RWPE2 (cell line): ENCODE measurements around the gene ADAMTSL2.

Experiments used
- ATAC-seq: fragments of 200-7000 bp; cut with Tn5 transposase; 3 replicates; pipeline ENCODE4 v1.9.1; 2021; ENCODE audit warnings: low read depth
- DNase-seq: peaks from one replicate; pipeline ENCODE4 v3.0.0-alpha.2; 2020; ENCODE audit warnings: low spot score
- H3K27ac ChIP-seq: fragments of 450-650 bp; 2 replicates; pipeline ENCODE4 v1.5.1; 2017; ENCODE audit warnings: mild to moderate bottlenecking; ENCODE audit not compliant: poor library complexity, severe bottlenecking
- H3K27me3 ChIP-seq: fragments of 250-450 bp; sonication (Bioruptor Pico); 2 replicates; pipeline ENCODE4 v1.5.1; 2021; ENCODE audit warnings: mild to moderate bottlenecking, moderate library complexity; ENCODE audit not compliant: insufficient read depth, poor library complexity, severe bottlenecking
- H3K36me3 ChIP-seq: fragments of 250-450 bp; sonication (Bioruptor Pico); 2 replicates; pipeline ENCODE4 v1.5.1; 2020; ENCODE audit warnings: low read depth, mild to moderate bottlenecking, moderate library complexity
- H3K4me1 ChIP-seq: fragments of 250-450 bp; sonication (Bioruptor Pico); 2 replicates; pipeline ENCODE4 v1.5.1; 2021; ENCODE audit warnings: mild to moderate bottlenecking, moderate library complexity; ENCODE audit not compliant: insufficient read depth, poor library complexity, severe bottlenecking
- H3K4me3 ChIP-seq: fragments of 250-450 bp; sonication (Bioruptor Pico); 2 replicates; pipeline ENCODE4 v1.5.1; 2021; ENCODE audit warnings: mild to moderate bottlenecking, moderate library complexity; ENCODE audit not compliant: severe bottlenecking
- H3K9me3 ChIP-seq: fragments of 250-450 bp; sonication (Bioruptor Pico); 2 replicates; pipeline ENCODE4 v1.5.1; 2021; ENCODE audit warnings: mild to moderate bottlenecking, moderate library complexity; ENCODE audit not compliant: severe bottlenecking
- CTCF ChIP-seq: fragments of 450-650 bp; IDR thresholded peaks from one replicate; pipeline ENCODE4 v1.5.1; 2017; ENCODE audit warnings: mild to moderate bottlenecking, moderate library complexity; ENCODE audit not compliant: poor library complexity, severe bottlenecking

Gene ADAMTSL2

GRCh38 chr9:133605856-133606707, 71.6 kb downstream of the ADAMTSL2 start:
- no peak overlapping the region for H3K4me3 ChIP-seq

GRCh38 chr9:133606708-133607025, 72.2 kb downstream of the ADAMTSL2 start:
- Histone ChIP-seq H3K9me3 (no peaks in the 10 kb centered on the region), H3K4me1 (no peaks in the 10 kb centered on the region), H3K4me3 (no peak overlapping the region), H3K27me3 (peaks cover 45% of the 10 kb centered on the region), H3K27ac (no peak overlapping the region), H3K36me3 (no peaks in the 10 kb centered on the region)
- DNase-seq: no peak
- no peak for TF ChIP-seq CTCF
- no peak for ATAC-seq

More at GRCh38 chr9:133605856-133606707, 71.6 kb downstream of the ADAMTSL2 start:
- Histone ChIP-seq H3K36me3 (no peaks in the 10 kb centered on the region), H3K9me3 (no peaks in the 10 kb centered on the region), H3K27ac (no peak overlapping the region), H3K27me3 (peaks cover 43% of the 10 kb centered on the region), H3K4me1 (no peaks in the 10 kb centered on the region)
- no peak for TF ChIP-seq CTCF
- ATAC-seq: no peak
- no peak for DNase-seq

GRCh38 chr9:133607381-133607780, 72.9 kb downstream of the ADAMTSL2 start:
- ATAC-seq (no peak), DNase-seq (no peak)
- no peaks in the 10 kb centered on the region for H3K4me1 ChIP-seq
- H3K9me3 ChIP-seq: no peaks in the 10 kb centered on the region
- H3K36me3 ChIP-seq: no peaks in the 10 kb centered on the region
- no peak overlapping the region for H3K4me3 ChIP-seq
- H3K27ac ChIP-seq: no peak overlapping the region
- TF ChIP-seq CTCF: no peak
- H3K27me3 ChIP-seq: peaks cover 52% of the 10 kb centered on the region

GRCh38 chr9:133607976-133608375, 73.5 kb downstream of the ADAMTSL2 start:
- no peak for ATAC-seq
- H3K27me3 ChIP-seq: peaks cover 56% of the 10 kb centered on the region

More at GRCh38 chr9:133607976-133608375, 73.5 kb downstream of the ADAMTSL2 start:
- H3K36me3 ChIP-seq: no peaks in the 10 kb centered on the region
- no peaks in the 10 kb centered on the region for H3K4me1 ChIP-seq
- no peak for TF ChIP-seq CTCF
- DNase-seq: no peak
- no peak overlapping the region for H3K27ac ChIP-seq
- H3K9me3 ChIP-seq: no peaks in the 10 kb centered on the region
- no peak overlapping the region for H3K4me3 ChIP-seq
